ENCODE results near the gene TGM1.

TGM1 gene

GRCh38 chr14:24259282-24260025 is 3.5 kb downstream of the TGM1 start:
- no peaks in the 10 kb centered on the region for H3K4me1 ChIP-seq
- no peaks in the 10 kb centered on the region for H3K9me3 ChIP-seq
- no peaks in the 10 kb centered on the region for H3K27me3 ChIP-seq (ENCODE audit: low read depth)
- in situ Hi-C loops (cut with MboI; ENCODE audit: low sequenced_read_pairs), result no loop called here
- H3K4me3 ChIP-seq, result no peak overlapping the region
- no peaks in the 10 kb centered on the region for H3K36me3 ChIP-seq (replicated peaks)
- peak in 1 of 2 experiments; percentile 38 for DNase-seq (ENCODE audit: low spot score in 2 of 2)

DNA sequence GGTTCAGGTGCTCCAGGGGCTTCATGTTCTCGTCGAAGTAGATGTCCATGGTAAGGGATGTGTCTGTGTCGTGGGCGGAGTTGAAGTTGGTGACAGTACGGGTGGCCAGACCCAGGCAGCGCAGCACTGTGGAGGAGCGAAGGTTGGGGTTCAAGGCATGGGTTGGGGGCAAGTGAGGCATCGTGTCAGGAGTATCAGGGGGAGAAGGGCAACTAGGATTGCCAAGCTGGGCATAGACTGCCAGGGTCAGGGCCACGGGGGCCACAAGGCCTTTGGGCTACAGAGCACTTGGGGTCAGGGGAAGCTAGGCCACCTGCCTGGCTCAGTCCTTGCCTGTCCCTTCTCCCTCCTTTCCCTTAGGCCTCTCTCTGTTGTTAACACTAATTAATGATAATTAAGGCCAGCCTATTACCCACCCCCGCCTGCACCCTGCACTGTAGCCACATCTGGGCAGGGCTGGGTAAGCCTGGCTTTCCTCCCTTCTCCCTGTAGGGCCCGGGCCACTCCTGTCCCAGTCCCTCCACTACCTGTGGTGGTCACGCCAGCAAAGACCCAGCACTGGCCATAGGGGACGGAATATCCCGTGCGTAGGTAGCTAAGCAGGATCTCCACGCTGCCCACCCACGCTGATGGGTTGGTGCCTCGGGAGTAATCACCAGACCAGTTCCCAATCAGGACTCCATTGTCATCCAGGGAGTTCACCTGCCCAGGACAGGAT is 4.3 kb downstream of the TGM1 start:
- DNase-seq (ENCODE audit: low spot score in 2 of 2), result no peak
- Histone ChIP-seq H3K27me3 (ENCODE audit: low read depth) (no peaks in the 10 kb centered on the region), H3K4me3 (no peak overlapping the region), H3K9me3 (no peaks in the 10 kb centered on the region), H3K4me1 (no peaks in the 10 kb centered on the region), H3K36me3 (replicated peaks) (no peaks in the 10 kb centered on the region)
- in situ Hi-C loops (cut with MboI; ENCODE audit: low sequenced_read_pairs), result no loop called here

GRCh38 chr14:24258119-24258518 is 4.9 kb downstream of the TGM1 start:
- Histone ChIP-seq H3K9me3 (no peaks in the 10 kb centered on the region), H3K4me3 (no peak overlapping the region), H3K36me3 (replicated peaks) (no peaks in the 10 kb centered on the region), H3K4me1 (no peaks in the 10 kb centered on the region), H3K27me3 (ENCODE audit: low read depth) (no peaks in the 10 kb centered on the region)
- in situ Hi-C loops (cut with MboI; ENCODE audit: low sequenced_read_pairs), result no loop called here
- no peak for DNase-seq (ENCODE audit: low spot score in 2 of 2)

GRCh38 chr14:24256960-24257359 is 6.0 kb downstream of the TGM1 start:
- Histone ChIP-seq H3K4me3 (no peak overlapping the region), H3K36me3 (replicated peaks) (no peaks in the 10 kb centered on the region), H3K4me1 (no peaks in the 10 kb centered on the region), H3K27me3 (ENCODE audit: low read depth) (no peaks in the 10 kb centered on the region), H3K9me3 (no peaks in the 10 kb centered on the region)
- DNase-seq (ENCODE audit: low spot score in 2 of 2), result no peak
- in situ Hi-C loops (cut with MboI; ENCODE audit: low sequenced_read_pairs), result no loop called here

DNA sequence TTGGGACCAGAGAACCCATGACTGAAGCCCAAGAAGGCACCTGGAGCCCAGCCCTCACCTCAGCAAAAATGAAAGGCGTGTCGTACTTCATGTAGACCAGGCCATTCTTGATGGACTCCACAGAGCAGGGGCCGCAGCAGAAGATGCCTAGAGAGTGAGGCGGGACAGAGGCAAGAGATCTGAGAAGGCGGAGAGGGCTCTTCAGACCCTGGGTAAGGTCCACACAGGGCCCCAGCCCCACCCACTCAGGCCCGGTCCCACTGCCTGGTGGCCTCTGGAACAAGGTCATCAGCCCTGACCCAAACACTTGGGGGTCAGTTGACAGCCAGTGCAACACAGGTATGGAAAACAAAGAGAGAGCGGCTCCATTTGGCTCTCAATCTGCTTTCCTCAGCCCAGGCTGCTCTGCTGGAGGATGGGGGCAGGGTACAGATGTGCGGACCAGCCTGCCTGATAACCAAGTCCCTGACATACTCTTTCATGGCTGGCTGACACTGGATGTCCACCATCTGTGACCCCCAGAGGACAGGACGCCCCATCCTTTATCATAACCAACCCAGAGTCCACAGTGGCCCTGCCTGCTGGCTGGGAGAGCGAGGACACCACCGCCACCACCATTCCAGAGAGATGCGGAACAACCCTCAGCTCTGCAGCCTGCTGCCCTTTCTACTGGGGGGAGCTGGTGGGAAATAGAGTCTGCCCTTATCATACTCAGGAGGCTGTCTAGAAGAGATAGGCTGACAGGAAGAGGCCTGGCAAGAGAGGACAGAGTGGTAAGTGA is 6.9 kb downstream of the TGM1 start:
- in situ Hi-C loops (cut with MboI; ENCODE audit: low sequenced_read_pairs), result no loop called here
- no peak for DNase-seq (ENCODE audit: low spot score in 2 of 2)
- Histone ChIP-seq H3K36me3 (replicated peaks) (no peaks in the 10 kb centered on the region), H3K4me1 (no peaks in the 10 kb centered on the region), H3K9me3 (no peaks in the 10 kb centered on the region), H3K4me3 (no peak overlapping the region), H3K27me3 (ENCODE audit: low read depth) (no peaks in the 10 kb centered on the region)

DNA sequence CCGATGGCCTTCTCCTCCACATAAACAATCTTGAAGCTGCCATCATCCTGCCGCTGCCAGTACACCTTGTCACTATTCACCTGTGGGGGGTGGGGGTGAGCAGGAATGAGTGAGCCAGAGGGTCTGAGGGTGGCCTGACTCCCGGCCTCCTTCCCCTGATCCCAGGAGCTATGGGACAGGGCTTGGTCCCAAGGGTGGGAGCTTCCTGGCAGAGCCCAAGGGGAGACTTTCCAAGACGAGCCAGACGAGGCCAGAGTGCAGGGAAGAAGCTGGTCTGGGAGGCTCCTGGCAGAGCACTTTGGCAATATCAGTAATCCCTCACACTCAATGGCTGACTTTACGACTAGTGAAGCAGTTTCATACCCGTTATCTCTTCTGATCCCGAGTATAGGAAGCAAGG is 7.5 kb downstream of the TGM1 start:
- no peaks in the 10 kb centered on the region for H3K27me3 ChIP-seq (ENCODE audit: low read depth)
- H3K9me3 ChIP-seq, result no peaks in the 10 kb centered on the region
- in situ Hi-C loops (cut with MboI; ENCODE audit: low sequenced_read_pairs), result no loop called here
- no peaks in the 10 kb centered on the region for H3K36me3 ChIP-seq (replicated peaks)
- H3K4me1 ChIP-seq, result no peaks in the 10 kb centered on the region
- DNase-seq (ENCODE audit: low spot score in 2 of 2), result no peak
- H3K4me3 ChIP-seq, result no peak overlapping the region

- Histone ChIP-seq H3K4me1 (no peaks in the 10 kb centered on the region), H3K27me3 (ENCODE audit: low read depth) (no peaks in the 10 kb centered on the region), H3K4me3 (no peak overlapping the region), H3K36me3 (replicated peaks) (no peaks in the 10 kb centered on the region), H3K9me3 (no peaks in the 10 kb centered on the region)
- in situ Hi-C loops (cut with MboI; ENCODE audit: low sequenced_read_pairs), result no loop called here
- no peak for DNase-seq (ENCODE audit: low spot score in 2 of 2)
These were observed 8.2 kb downstream of the TGM1 start for GRCh38 chr14:24254630-24255392.

GRCh38 chr14:24253936-24254335 is 9.0 kb downstream of the TGM1 start:
- H3K27me3 ChIP-seq (ENCODE audit: low read depth), result no peaks in the 10 kb centered on the region
- no peak overlapping the region for H3K4me3 ChIP-seq
- no peaks in the 10 kb centered on the region for H3K36me3 ChIP-seq (replicated peaks)
- H3K4me1 ChIP-seq, result no peaks in the 10 kb centered on the region
- no peaks in the 10 kb centered on the region for H3K9me3 ChIP-seq
- in situ Hi-C loops (cut with MboI; ENCODE audit: low sequenced_read_pairs), result no loop called here
- DNase-seq (ENCODE audit: low spot score in 2 of 2), result no peak

- no peak for DNase-seq (ENCODE audit: low spot score in 2 of 2)
- in situ Hi-C loops (cut with MboI; ENCODE audit: low sequenced_read_pairs), result no loop called here
- Histone ChIP-seq H3K36me3 (replicated peaks) (no peaks in the 10 kb centered on the region), H3K9me3 (no peaks in the 10 kb centered on the region), H3K27me3 (ENCODE audit: low read depth) (no peaks in the 10 kb centered on the region), H3K4me1 (no peaks in the 10 kb centered on the region), H3K4me3 (no peak overlapping the region)
These were observed 10.5 kb downstream of the TGM1 start for GRCh38 chr14:24252289-24253124.

DNA sequence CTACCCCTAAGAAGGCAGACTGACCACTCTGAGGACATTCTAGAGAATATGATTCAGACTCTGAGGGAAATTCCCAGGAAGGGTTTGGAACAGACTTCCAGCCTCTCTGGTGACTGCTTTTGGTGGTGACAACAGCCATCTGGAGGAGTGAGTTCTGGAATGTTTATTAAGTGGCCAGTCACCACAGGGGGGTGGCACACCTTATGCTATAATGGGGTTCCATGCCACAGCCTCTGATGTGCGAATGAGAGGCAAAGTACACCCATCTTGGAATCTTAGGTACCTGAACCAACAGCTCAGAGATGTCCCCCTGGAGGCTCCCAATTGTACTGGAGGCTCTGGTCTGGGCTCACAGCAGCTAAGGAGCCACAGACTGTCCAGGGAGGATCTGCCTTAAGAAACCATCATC is 11.1 kb downstream of the TGM1 start:
- in situ Hi-C loops (cut with MboI; ENCODE audit: low sequenced_read_pairs), result no loop called here

DNA sequence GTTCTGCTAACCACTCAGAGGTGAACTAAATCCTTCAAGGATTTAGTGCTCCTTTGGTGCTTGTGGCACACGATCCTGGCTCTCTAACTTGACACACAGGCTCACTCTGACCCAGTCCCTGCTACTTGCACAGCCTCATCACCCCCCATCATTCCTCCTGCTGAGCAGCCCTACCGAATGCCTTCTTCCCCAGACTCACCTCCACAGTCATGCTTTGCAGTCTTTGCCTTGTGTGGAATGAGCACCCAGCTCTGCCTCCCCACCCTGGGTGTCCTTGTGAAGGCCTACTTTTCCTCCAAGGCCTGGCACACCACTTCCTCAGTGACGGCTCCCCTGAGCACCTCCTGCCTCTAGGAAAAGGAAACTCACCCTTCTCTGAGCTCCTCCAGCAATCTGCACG is 12.6 kb downstream of the TGM1 start:
- no peak for DNase-seq (ENCODE audit: low spot score in 2 of 2)
- Histone ChIP-seq H3K9me3 (no peaks in the 10 kb centered on the region), H3K27me3 (ENCODE audit: low read depth) (no peaks in the 10 kb centered on the region), H3K36me3 (replicated peaks) (no peaks in the 10 kb centered on the region), H3K4me1 (no peaks in the 10 kb centered on the region), H3K4me3 (no peak overlapping the region)
- in situ Hi-C loops (cut with MboI; ENCODE audit: low sequenced_read_pairs), result no loop called here

More for the DNA sequence above, 11.1 kb downstream of the TGM1 start:
- no peaks in the 10 kb centered on the region for H3K4me1 ChIP-seq
- no peaks in the 10 kb centered on the region for H3K9me3 ChIP-seq
- no peaks in the 10 kb centered on the region for H3K36me3 ChIP-seq (replicated peaks)
- DNase-seq (ENCODE audit: low spot score in 2 of 2), result no peak
- no peaks in the 10 kb centered on the region for H3K27me3 ChIP-seq (ENCODE audit: low read depth)
- H3K4me3 ChIP-seq, result no peak overlapping the region

GRCh38 chr14:24249230-24250021 is 13.6 kb downstream of the TGM1 start:
- Histone ChIP-seq H3K9me3 (no peaks in the 10 kb centered on the region), H3K27me3 (ENCODE audit: low read depth) (no peaks in the 10 kb centered on the region), H3K36me3 (replicated peaks) (no peaks in the 10 kb centered on the region), H3K4me1 (no peaks in the 10 kb centered on the region), H3K4me3 (no peak overlapping the region)
- in situ Hi-C loops (cut with MboI; ENCODE audit: low sequenced_read_pairs), result loop anchor here (5.0 kb wide), 1 partner anchor 48 kb away; the partner anchor contains the start of genes DHRS1 and NOP9
- DNase-seq (ENCODE audit: low spot score in 2 of 2), result no peak

Measured in HAP-1 (cell line).